ENCODE measurements around the gene ZNF675. TPM values are rescaled to one million over a fixed set of nuclear protein-coding genes. Genes with fewer than 3 reads are reported as not detected.

Gene ZNF675
- total and polyA plus RNA-seq, 10 of the 15 experiments (the other 5 are each of a cell fraction or from before 2014, with no cell fraction given), result 7.4 to 19.8 (median 12.0) TPM

- TF ChIP-seq BMI1 (IDR thresholded peaks at IDR 0.05; ENCODE audit: borderline replicate concordance) (no peak), SUZ12 (IDR thresholded peaks at IDR 0.05; ENCODE audit: unreplicated experiment) (no peak), ATF7 (IDR thresholded peaks at IDR 0.05; ENCODE audit: low read depth) (no peak)
Observed at GRCh38 chr19:23716792-23717191, 29.8 kb upstream of the ZNF675 start (continued).

DNA sequence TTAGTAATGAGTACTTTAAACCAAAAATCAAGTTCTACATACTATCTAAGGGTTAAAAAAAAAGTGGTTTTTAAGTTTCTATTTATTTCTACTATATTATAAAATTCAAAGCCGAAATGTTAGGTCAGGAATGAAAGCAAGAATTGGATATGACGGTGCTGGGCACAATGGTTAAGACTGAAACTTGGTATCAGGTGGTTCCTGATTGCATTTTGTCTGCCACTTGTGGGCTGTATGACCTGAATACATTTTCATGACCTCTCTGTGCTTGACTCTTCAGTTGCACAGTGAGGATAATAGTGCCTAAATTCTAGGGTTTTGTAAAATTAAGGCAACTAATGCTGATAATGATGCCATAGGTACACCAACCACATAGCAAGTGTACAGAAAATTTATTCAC is 22.3 kb upstream of the ZNF675 start:
- no peak for ATAC-seq
- BruUV-seq (replicated peaks), result no TSS peak
- intact Hi-C loops (cut with micrococcal nuclease; ENCODE audit: unreplicated experiment), result no loop called here
- Histone ChIP-seq H3K79me2 (ENCODE audit: control insufficient read depth, insufficient read depth, low read length) (no peaks in the 10 kb centered on the region), H3K27me3 (replicated peaks in 1 of 2; ENCODE audit: control insufficient read depth in 2 of 2, insufficient read depth in 2 of 2, low read length in 1 of 2) (no peaks in the 10 kb centered on the region), H3K36me3 (ENCODE audit: control insufficient read depth in 2 of 2, insufficient read depth in 2 of 2, low read length in 1 of 2) (no peaks in the 10 kb centered on the region), H3K9me3 (replicated peaks; ENCODE audit: control insufficient read depth, insufficient read depth, low read length) (no peaks in the 10 kb centered on the region; the same call in 2 of the 3 replicates), H3K27ac (ENCODE audit: control insufficient read depth, insufficient read depth) (no peak overlapping the region), H3K4me3 (no peak overlapping the region), H4K20me1 (ENCODE audit: control insufficient read depth, insufficient read depth) (no peaks in the 10 kb centered on the region), H3K4me1 (ENCODE audit: control insufficient read depth, insufficient read depth, low read length) (no peaks in the 10 kb centered on the region), H3K9ac (ENCODE audit: control insufficient read depth, insufficient read depth, low read length) (no peak overlapping the region), H2AFZ (ENCODE audit: control insufficient read depth, low read depth, low read length) (no peak overlapping the region), H3K4me2 (ENCODE audit: control insufficient read depth, insufficient read depth) (no peak overlapping the region)
- no peak for FAIRE-seq
- WGBS (ENCODE audit: insufficient coverage, insufficient replicate concordance, low lambda C conversion rate, missing lambda C conversion rate), result 2% methylated on average over 2 of the region's 2 CpGs
- RAD21 ChIA-PET (ENCODE audit: unreplicated experiment), result no interaction called here
- CTCF ChIA-PET, result no interaction called here
- in situ Hi-C loops (cut with MboI), result no loop called here
- POLR2A ChIA-PET, result no interaction called here
- SMC1A ChIA-PET (ENCODE audit: uncharacterized antibody, unreplicated experiment), result interaction anchor here (0.6 kb wide), 1 partner anchor 464 kb away, joined by 3 read pairs; no protein-coding TSS in a partner anchor
- no peak for DNase-seq (ENCODE audit: low read depth, low spot score)
- TF ChIP-seq ZNF207 (IDR thresholded peaks at IDR 0.05; ENCODE audit: borderline replicate concordance), result no peak
- no peak for TF ChIP-seq ATF2 (IDR thresholded peaks at IDR 0.05; ENCODE audit: low read length)
- TF ChIP-seq POLR2A (IDR thresholded peaks at IDR 0.05; ENCODE audit: low read depth, low read length), result no peak
- TF ChIP-seq WRNIP1 (IDR thresholded peaks at IDR 0.05; ENCODE audit: borderline replicate concordance, low read depth, low read length), result no peak
- TF ChIP-seq, protein P1, sequence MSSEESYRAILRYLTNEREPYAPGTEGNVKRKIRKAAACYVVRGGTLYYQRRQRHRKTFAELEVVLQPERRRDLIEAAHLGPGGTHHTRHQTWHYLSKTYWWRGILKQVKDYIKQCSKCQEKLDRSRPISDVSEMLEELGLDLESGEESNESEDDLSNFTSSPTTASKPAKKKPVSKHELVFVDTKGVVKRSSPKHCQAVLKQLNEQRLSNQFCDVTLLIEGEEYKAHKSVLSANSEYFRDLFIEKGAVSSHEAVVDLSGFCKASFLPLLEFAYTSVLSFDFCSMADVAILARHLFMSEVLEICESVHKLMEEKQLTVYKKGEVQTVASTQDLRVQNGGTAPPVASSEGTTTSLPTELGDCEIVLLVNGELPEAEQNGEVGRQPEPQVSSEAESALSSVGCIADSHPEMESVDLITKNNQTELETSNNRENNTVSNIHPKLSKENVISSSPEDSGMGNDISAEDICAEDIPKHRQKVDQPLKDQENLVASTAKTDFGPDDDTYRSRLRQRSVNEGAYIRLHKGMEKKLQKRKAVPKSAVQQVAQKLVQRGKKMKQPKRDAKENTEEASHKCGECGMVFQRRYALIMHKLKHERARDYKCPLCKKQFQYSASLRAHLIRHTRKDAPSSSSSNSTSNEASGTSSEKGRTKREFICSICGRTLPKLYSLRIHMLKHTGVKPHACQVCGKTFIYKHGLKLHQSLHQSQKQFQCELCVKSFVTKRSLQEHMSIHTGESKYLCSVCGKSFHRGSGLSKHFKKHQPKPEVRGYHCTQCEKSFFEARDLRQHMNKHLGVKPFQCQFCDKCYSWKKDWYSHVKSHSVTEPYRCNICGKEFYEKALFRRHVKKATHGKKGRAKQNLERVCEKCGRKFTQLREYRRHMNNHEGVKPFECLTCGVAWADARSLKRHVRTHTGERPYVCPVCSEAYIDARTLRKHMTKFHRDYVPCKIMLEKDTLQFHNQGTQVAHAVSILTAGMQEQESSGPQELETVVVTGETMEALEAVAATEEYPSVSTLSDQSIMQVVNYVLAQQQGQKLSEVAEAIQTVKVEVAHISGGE (CRISPR knock-in tag; IDR thresholded peaks at IDR 0.05), result no peak
- no peak for TF ChIP-seq SREBF2 (IDR thresholded peaks at IDR 0.05; ENCODE audit: low read length)
- no peak for TF ChIP-seq BHLHE40 (IDR thresholded peaks at IDR 0.05; ENCODE audit: borderline replicate concordance in 1 of 2, low read depth in 2 of 2, low read length in 1 of 2)
- TF ChIP-seq NFYB (IDR thresholded peaks at IDR 0.05; ENCODE audit: insufficient read depth, low read depth, low read length), result no peak
- TF ChIP-seq IRF4 (IDR thresholded peaks at IDR 0.05; ENCODE audit: low read depth, low read length), result no peak
- no peak for TF ChIP-seq CBX5 (IDR thresholded peaks at IDR 0.05; ENCODE audit: low read depth)
- TF ChIP-seq ASH2L (IDR thresholded peaks at IDR 0.05; ENCODE audit: borderline replicate concordance, low read depth), result no peak
- TF ChIP-seq BCLAF1 (IDR thresholded peaks at IDR 0.05), result no peak
- TF ChIP-seq SUPT20H (IDR thresholded peaks at IDR 0.05; ENCODE audit: borderline replicate concordance, control insufficient read depth, low read depth, low read length), result no peak
- no peak for TF ChIP-seq MTA2 (IDR thresholded peaks at IDR 0.05; ENCODE audit: low read depth)

Measured in GM12878 (cell line).